Stimulated activated CD4-positive, alpha-beta T cell treated with anti-CD3 and anti-CD28 coated beads, Interleukin-1b, Interleukin-23, amount 100 ng/mL, for 24 hours (primary cell): ENCODE measurements around the gene CELF5.
"Not testable (repeated sequence)": the region's sequence is repeated elsewhere in the genome, so short reads cannot be mapped to it uniquely, and the experiment has no call there.

Experiments
- DNase-seq, 4 experiments: peaks; one replicate each; pipeline ENCODE4 v3.0.0-alpha.2; 2020; ENCODE audit warnings: low read depth in 4 of 4, low spot score in 1 of 4

The CELF5 gene

DNA sequence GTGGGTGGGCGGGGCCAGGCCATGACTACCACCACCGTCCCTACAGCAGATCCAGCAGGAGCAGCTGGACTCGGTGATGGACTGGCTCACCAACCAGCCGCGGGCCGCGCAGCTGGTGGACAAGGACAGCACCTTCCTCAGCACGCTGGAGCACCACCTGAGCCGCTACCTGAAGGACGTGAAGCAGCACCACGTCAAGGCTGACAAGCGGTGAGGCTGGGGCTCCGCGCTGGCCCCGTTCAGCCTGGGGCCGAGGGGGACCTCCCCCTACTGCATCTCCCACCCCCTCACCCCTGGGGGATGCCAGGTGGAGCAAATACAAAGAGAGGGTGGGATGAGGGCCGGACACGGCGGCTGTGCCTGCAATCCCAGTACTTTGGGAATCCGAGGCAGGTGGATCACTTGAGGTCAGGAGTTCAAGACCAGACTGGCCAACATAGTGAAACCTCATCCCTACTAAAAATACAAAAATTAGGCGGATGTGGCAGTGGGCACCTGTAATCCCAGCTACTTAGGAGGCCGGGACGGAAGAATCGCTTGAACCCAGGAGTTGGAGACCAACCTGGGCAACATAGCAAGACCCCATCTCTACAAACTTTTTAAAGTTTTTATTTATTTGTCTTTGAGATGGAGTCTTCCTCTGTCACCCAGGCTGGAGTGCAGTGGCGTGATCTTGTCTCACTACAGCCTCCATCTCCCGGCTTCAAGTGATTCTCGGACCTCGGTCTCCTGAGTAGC, 18.1 kb upstream of the CELF5 start:
- DNase-seq: no peak

DNA sequence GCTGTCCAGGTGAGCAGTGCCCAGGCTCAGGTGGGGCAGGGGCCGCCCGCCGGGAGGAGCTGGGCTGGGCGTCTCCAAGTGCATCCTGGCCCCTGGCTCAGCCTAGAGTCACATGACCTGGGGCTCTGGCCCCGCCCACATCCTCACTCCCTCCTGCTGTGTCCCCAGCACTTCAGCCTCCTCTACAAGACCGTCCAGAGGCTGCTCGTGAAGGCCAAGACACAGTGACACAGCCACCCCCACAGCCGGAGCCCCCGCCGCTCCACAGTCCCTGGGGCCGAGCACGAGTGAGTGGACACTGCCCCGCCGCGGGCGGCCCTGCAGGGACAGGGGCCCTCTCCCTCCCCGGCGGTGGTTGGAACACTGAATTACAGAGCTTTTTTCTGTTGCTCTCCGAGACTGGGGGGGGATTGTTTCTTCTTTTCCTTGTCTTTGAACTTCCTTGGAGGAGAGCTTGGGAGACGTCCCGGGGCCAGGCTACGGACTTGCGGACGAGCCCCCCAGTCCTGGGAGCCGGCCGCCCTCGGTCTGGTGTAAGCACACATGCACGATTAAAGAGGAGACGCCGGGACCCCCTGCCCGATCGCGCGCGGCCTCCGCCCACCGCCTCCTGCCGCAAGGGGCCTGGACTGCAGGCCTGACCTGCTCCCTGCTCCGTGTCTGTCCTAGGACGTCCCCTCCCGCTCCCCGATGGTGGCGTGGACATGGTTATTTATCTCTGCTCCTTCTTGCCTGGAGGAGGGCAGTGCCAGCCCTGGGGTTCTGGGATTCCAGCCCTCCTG, 16.8 kb upstream of the CELF5 start:
- DNase-seq: no peak

DNA sequence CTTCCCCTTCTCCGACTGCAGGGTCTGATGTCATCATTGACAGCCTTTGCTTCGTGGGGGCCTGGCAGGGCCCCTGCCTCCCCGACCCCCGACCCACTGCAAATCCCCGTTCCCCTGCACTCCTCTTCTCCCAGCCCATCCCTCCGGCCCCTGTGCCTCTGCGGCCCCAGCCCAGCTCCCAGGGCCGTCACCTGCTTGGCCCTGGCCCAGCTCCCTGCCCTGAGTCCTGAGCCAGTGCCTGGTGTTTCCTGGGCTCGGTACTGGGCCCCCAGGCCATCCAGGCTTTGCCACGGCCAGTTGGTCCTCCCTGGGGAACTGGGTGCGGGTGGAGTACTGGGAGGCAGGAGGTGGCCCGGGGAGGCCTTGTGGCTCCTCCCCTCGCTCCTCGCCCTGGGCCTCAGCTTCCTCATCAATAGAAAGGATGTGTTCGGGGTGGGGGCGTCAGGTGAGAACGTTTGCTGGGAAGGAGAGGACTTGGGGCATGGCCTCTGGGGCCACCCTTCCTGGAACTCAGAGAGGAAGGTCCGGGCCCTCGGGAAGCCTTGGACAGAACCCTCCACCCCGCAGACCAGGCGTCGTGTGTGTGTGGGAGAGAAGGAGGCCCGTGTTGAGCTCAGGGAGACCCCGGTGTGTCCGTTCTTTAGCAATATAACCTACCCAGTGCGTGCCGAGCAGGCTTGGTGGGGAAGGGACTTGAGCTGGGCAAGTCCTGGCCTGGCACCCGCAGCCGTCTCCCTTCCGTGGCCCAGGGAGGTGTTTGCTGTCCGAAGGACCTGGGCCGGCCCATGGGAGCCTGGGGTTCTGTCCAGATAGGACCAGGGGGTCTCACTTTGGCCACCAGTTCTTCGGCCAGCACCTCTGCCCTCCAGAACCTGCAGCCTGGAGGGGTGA, 15.9 kb upstream of the CELF5 start:
- no peak for DNase-seq

DNA sequence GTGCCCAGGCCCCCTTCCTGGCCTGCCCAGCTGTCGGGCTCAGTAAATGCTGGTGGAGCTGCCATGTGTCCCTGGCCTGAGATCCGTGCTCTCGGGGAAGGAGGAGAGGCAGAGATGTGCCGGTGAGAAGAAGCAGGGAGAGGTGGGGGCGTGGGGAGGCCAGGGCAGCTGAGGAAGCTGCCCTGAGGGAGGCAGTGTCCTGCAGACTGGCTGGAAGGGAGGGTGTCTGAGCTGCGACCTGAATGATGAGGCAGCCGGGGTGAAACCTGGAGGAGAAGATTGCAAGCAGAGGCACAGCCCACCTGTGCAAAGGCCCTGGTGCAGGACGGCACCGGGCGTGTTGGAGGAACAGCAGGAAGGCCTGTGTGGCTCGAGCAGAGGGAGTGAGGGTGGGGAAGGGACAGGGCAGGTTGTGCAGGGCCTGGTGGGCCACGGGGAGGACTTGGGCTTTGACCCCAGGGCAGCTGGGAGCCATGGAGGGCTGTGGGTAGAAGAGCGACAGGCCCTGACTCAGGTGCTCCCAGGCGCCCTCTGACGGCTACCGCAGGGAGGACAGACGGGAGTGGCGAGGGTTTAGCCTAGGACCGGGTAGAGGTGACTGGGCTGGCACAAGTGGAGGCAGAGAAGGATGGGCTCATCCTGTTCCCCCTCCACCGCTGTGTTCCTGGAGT, 14.0 kb upstream of the CELF5 start:
- DNase-seq: peak; percentile 32 to 65 (median 60)

DNA sequence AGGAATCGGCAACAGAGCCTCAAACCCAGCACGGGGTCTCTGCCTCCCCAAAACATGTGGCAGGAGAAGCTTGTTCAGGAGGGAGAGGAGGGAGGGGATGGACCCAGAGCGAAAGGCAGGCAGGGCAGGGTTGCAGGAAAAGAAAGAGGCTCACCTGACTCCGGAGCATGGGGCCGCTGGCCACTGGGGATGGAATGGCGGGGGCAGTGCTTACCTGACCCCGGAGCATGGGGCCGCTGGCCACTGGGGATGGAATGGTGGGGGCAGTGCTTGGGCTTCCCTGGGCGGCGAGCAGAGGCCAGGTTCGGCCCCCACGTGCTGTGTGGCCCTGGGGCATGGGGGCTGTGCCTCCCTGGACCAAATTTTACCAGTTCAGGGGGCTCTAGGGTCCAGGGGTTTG, 13.3 kb upstream of the CELF5 start:
- DNase-seq: no peak

DNA sequence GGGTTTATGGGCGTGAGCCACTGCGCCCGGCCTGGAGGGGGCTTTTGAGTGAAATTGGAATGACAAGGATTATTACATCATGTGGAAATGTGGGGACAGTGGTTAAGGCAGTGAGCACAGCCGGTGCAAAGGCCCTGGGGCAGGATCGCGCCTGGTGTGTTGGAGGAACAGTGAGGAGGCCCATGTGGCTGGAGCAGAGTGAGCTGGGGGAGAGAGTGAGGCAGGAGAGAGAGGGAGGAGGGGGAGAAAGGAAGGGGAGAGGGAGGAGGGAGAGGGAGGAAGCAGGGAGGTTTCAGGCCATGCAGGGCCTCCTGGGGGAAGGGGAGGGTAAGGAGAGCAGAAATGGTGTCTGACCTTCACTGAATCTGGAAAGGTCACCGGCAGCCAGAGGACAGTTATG, 11.3 kb upstream of the CELF5 start:
- no peak for DNase-seq

DNA sequence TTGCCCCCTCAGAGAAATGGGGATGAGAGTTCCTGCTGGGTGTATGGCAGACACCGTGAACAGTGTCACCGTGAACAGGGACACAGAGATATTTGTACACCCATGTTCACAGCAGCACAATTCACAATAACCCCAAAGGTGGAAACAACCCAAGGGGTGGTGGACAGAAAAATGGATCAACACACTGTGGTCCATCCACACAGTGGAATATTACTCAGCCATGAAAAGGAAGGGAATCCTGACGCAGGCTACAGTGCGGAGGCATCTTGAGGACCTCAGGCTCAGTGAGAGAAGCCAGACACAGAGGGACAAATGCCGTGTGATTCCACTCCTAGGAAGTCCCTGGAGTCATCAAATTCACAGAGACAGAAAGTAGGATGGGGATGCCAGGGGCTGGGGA, 7.6 kb upstream of the CELF5 start:
- no peak for DNase-seq

DNA sequence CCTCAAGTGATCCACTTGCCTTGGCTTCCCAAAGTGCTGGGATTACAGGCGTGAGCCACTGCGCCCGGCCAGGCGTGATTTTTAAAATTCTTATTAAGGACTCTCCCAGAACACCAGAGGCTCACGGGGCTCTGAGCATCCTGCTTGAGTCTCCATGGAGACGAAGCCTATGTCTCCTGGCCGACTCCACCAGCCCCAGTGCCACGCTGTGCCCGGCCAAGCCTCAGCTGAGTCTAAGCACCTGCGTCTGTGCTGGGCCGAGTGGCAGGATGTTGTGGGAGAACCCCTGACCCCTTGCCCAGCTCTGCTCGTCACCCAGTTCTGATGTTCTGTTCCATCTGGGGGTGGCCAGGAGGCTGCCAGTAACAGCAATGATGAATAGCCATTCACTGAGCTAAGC, 3.9 kb upstream of the CELF5 start:
- no peak for DNase-seq

DNA sequence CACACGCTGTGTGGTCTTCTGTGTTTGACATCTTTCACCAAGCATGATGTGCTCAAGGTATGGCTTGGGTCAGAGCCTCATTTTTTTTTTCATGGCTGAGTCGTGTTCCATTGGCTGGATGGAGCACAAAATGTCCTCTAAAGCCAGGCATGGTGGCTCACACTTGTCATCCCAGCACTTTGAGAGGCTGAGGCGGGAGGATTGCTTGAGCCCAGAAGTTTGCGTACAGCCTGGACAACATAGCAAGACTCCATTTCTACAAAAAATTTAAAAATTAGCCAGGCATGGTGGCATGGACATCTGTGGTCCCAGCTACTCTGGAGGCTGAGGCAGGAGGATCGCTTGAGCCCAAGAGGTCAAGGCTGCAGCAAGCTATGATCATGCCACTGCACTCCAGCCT, 2.9 kb upstream of the CELF5 start:
- DNase-seq: not testable (repeated sequence)

DNA sequence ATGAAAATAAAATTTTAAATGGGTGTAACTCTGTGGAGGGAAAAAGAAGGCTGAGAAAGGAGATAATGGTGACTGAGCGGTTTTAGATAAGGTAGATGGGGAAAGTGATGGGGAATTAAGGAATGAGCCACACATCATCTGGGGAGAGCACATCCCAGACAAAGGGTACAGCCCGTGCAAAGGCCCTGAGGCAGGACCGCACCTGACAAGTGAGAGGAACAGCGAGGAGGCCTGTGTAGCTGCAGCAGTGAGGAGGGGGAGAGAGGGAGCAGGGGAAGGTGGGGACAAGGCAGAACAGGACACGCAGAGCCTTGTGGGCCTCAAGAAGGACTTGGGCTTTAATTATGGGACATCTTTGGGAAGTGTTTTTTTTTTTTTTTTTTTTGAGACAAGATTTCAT, 1.8 kb upstream of the CELF5 start:
- no peak for DNase-seq

DNA sequence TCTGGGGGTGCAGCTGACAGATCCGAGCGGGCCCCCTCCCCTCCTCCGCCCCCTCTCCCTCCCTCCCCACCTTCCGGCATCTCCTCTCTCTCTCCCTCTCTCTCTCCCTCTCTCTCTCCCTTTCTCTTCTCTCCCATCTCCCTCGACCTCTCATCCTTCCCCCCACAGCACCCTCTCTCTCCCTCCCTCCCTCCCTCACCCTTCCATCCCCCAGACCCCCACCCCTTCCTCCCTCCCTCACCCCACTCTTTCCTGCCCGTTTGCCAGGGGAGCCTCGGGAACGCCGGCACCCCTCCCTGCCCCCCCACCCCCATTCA, 666 bp downstream of the CELF5 start:
- no peak for DNase-seq

DNA sequence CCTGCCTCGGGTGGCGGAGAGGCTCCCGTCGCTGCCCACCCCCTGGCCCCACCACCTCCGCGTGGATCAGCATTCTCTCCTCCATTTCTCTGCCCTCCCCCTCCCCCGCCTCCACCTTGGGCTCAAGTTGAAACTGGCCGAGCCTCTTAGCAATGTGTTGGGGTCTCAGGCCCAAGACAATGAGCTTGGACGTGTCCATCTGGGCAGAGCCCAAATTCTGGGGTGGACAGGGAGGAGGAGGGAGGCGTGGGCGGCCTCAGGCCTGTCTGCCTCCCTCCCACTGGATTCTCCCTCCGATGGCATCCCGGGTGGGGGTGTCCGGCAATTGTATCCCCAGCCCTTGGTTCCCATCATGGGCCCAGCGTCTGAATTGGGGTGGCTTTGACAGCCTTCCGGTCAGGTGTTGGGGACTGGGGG, 1.2 kb downstream of the CELF5 start:
- DNase-seq: no peak

DNA sequence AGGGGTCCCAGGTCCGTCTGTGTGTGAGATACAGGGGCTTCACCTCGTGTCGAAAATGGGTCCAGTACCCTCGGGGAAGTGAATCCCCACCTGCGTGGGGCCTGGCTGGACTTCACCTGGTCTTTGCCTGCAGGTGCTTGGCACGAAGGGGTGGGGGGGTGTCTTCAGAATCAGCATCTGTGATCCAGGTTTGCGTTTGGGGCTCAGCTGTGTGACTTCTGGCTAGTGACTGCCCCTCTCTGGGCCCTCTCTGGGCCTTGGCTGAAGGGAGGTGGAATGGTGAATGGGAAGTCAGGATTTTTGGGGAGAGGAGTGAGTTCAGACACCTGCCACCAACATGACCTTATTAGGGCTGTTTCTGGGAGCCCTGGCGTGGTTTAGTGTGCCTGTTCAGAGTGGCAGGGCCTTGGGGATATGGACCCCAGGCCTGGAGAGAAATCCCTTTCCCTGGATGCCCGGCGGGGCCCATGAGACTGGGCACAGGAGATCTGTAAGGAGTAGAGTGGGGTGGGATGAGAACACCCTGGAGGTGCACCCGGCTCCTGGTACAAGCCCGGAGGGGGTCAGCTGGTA, 2.7 kb downstream of the CELF5 start:
- DNase-seq: no peak

DNA sequence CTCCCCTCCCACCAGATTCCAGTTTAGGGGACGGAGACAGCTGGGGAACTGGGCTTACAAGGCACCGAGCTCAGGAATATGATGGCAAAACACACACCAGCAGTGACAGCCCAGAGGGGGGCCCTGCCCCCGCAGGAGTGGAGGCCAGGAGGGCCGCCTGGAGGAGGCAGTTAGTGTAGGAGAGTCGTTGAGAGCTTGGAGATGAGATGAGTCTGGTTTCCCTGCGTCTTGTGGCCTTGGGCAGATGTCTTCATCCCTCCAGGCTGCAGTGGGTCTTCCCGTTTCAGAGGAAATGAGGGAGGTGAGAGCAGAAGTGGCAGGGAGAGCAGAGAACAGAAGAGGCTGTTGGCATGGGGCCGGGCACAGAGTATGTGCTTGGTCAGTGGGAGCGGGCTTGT, 4.9 kb downstream of the CELF5 start:
- DNase-seq: no peak

DNA sequence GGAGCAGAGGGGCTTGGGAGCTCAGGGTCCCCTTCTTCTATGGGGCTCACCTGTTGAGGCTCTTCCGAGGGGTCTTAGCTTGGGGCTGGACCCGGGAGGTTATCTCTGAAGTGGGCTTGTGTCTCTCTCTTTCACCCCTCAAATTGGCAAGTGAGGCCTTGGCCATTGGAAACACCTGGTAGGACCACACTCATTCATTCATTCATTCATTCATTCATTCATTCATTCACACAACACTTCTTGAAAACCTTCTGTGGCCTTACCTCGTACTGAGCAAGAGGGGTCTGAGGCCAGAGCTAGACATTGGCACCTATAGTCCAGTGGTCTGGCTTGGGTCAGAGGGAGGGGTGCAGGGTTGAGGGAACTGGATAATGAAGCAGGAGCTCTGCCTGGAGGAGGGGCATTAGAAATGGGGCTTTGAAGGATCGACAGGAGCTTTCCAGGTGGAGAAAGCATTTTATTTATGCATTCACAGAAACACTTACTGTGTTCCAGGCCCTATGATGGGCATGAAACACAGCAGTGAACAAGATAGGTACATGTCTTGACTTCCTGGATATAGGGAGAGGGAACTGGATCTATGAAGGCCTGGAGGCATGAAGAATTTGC, 5.5 kb downstream of the CELF5 start:
- no peak for DNase-seq

DNA sequence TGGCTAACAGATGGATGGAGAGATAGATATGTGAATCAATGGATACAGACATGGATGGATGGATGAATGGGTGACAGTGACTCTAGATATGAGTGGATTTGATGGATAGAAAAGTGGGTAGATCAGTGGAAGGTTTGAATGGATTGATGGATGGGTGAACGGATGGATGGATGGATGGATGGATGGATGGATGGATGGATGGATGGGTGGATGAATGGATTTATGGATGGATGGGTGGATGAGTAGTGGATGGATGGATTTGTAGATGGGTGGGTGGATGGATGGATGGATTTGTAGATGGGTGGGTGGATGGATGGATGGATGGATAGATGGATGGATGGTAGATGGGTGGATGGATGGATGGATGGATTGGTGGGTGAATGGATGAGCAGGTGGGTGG, 6.8 kb downstream of the CELF5 start:
- DNase-seq: no peak

DNA sequence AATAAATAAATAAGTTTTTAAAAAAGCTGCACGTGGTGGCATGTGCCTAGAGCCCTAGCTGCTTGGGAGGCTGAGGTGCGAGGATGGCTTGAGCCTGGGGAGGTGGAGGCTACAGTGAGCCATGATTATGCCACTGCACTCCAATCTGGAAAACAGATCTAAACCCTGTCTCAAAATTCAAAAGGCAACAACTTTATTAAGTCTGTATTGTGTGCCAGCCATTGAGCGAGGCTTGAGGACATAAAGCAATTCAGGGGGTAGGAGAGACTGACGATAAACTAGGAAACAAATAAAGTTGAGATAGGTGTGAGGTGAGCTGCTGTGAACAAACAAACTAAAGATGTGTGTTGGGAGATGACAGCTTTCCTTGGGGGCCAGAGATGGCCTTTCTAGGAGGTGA, 8.7 kb downstream of the CELF5 start:
- no peak for DNase-seq

DNA sequence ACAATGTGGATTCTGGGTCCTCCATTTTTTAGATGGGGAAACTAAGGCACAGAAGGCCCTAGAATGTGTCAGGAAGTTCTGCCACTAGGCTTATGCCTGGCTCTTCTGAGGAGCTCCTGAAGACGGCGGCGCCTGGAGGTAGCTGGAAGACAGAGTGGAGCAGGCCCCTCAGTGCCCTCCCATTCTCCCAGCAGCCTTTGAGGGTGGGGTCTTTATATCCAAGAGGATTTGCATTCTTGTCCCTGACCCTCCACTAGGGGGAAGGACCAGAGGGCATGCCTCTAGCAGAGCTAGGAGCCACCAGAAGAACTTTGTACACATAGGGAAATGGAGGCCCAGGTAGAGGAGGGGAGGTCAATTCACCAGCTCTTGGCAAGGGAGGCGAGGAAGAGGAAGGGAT, 9.4 kb downstream of the CELF5 start:
- no peak for DNase-seq

DNA sequence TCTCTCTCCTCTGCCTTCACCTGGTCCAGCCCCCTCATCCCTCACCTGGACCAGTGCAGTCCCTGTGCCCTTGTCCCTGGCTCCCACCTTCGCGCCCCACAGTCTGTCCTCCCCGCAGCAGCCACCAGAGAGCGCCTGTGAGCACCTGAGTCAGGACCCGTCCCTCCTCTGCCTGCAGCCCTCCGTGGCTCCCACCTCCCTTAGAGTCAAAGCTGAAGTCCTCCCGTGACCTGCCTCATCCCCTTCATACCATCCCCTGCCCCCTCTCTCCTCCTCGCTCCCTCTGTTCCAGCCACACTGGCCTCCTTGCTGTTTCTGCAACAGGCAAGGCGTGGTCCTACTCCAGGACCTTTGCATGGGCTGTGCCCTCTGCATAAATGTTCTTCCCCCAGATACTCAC, 10.3 kb downstream of the CELF5 start:
- DNase-seq: no peak

DNA sequence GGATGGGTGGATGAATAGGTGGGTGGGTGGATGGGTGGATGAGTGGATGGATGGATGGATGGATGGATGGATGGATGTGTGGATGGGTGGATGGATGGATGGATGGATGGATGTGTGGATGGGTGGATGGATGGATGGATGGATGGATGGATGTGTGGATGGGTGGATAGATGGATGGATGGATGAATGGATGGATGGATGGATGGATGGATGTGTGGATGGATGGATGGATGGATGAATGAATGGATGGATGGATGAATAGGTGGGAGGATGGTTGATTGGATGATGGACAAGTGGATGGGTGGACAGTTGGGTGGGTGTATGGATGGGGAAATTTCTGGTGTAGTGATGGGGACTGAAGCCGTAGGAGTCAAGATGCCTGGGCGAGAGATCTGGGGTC, 11.1 kb downstream of the CELF5 start:
- not testable (repeated sequence) for DNase-seq

DNA sequence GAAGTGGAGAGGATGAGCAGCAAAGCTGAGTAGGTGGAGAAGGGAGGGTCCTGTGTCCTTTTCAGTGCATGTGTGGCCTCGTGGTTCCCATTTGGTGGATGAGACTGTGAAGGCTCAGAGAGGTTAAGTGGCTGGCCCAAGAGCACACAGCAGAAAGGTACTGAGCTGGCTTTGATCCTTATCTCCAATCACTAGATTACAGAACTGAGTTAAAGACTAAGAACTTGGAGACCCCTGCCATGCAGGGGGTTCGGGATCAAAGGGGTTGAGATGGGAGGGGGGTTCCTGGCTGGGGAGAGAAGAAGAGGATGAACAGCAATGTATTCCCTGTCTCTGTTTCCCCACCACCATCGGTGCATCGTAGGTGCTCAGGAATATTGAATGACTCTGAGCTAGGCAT, 11.8 kb downstream of the CELF5 start:
- DNase-seq: no peak
